Endodermal cell (in vitro differentiated cells): Measurements from ENCODE around the gene INPP4A. TPM values are rescaled to one million over a fixed set of nuclear protein-coding genes. Genes with fewer than 3 reads are reported as not detected.

Experiments used
- DNase-seq: peaks from one replicate; pipeline ENCODE4 v3.0.0-alpha.2; 2017
- H3K27ac ChIP-seq: 2 replicates; pipeline ENCODE4 v1.5.1; 2013; ENCODE audit warnings: mild to moderate bottlenecking, low read depth, low read length, moderate library complexity
- H3K27me3 ChIP-seq: 2 replicates; pipeline ENCODE4 v1.6.1; 2013; ENCODE audit warnings: mild to moderate bottlenecking, low read length, moderate library complexity; ENCODE audit not compliant: insufficient read depth, control insufficient read depth, poor library complexity, severe bottlenecking
- H3K36me3 ChIP-seq: 2 replicates; pipeline ENCODE4 v1.7.0; 2013; ENCODE audit warnings: mild to moderate bottlenecking, low read length, moderate library complexity; ENCODE audit not compliant: control insufficient read depth, insufficient read depth
- H3K4me1 ChIP-seq: one replicate; pipeline ENCODE4 v1.7.0; 2013; ENCODE audit warnings: low read length; ENCODE audit not compliant: control insufficient read depth, insufficient read depth
- H3K4me3 ChIP-seq: 2 replicates; pipeline ENCODE4 v1.5.1; 2013; ENCODE audit warnings: mild to moderate bottlenecking, low read length, moderate library complexity
- H3K9ac ChIP-seq: 2 replicates; pipeline ENCODE4 v1.6.1; 2013; ENCODE audit warnings: mild to moderate bottlenecking, low read length, moderate library complexity; ENCODE audit not compliant: poor library complexity, severe bottlenecking; ENCODE audit errors: extremely low read depth
- H3K9me3 ChIP-seq: 2 replicates; pipeline ENCODE4 v1.6.1; 2013; ENCODE audit warnings: mild to moderate bottlenecking, low read length, moderate library complexity; ENCODE audit not compliant: control insufficient read depth
- H3K27ac Mint-ChIP-seq: 2 replicates; pipeline ENCODE4 v1.8.0; 2020; ENCODE audit warnings: mixed read lengths
- H3K27me3 Mint-ChIP-seq: 2 replicates; pipeline ENCODE4 v1.8.0; 2021; ENCODE audit warnings: mild to moderate bottlenecking, mixed read lengths; ENCODE audit not compliant: insufficient read depth
- H3K36me3 Mint-ChIP-seq: 2 replicates; pipeline ENCODE4 v1.8.0; 2020; ENCODE audit warnings: low read depth, mixed read lengths
- H3K4me1 Mint-ChIP-seq: 2 replicates; pipeline ENCODE4 v1.8.0; 2020; ENCODE audit warnings: mixed read lengths
- H3K4me3 Mint-ChIP-seq: 2 replicates; pipeline ENCODE4 v1.8.0; 2020; ENCODE audit warnings: mild to moderate bottlenecking, moderate library complexity, mixed read lengths
- H3K9me3 Mint-ChIP-seq: 2 replicates; pipeline ENCODE4 v1.8.0; 2020; ENCODE audit warnings: mild to moderate bottlenecking, mixed read lengths
- WGBS, 2 experiments: methylation state at CpG; one replicate each; pipeline versions ENCODE4 v1.1.5 to v1.1.7; 2013; ENCODE audit warnings: missing lambda C conversion rate in 2 of 2, mixed read lengths in 1 of 2; ENCODE audit not compliant: insufficient coverage in 1 of 2, insufficient read length in 1 of 2; 5-methylcytosine and 5-hydroxymethylcytosine counted together
- total RNA-seq, 2 donors: library from RNA; stranded (reverse); fragmentation: NEBNext Ultra II Directional in 1 of 2; extraction: Animal tissue kit (Norgen Biotek cat#: 25700) in 1 of 2; gene quantifications; 2 replicates in 1 of 2; 3 replicates in 1 of 2; pipeline ENCODE4 v1.2.1, GENCODE V29; 2021
- TF ChIP-seq, protein P1 (sequence below): fragments of 200-600 bp; sonication (generic); conservative IDR thresholded peaks from 2 replicates; pipeline ENCODE4 v1.5.0; 2021; ENCODE audit warnings: antibody characterized with exemption, mild to moderate bottlenecking

The INPP4A gene
- total RNA-seq, 2 donors from 2014 or later: 84.9 to 94.2 TPM

DNA sequence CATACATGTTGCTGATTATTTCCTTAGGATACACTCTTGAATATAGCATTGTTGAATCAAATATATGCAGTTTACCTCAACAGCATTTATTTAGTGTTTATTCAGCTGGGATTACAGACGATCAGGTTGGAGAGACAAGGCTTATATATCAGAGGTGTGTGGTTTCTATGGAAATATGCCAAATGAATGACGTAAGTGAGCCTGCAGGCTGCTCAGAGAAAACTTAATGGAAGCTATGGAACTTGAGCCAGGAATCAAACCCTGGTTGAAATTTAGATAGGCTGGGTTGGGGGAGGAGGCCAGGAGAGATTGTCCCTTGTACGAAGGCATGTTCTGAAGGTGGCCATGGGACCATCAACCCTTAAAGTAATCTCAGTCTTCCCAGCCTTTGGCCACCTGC is 79.5 kb downstream of the INPP4A start:
- Mint-ChIP-seq H3K36me3 (peaks cover 70% of the 10 kb centered on the region), H3K9me3 (peaks cover 33% of the 10 kb centered on the region), H3K4me3 (no peak overlapping the region), H3K27ac (no peak overlapping the region), H3K27me3 (no peaks in the 10 kb centered on the region), H3K4me1 (peaks cover 8% of the 10 kb centered on the region)
- DNase-seq: no peak
- 92 to 97% methylated on average over 2 to 3 of the region's 3 CpGs for WGBS, 2 experiments
- H3K4me3 ChIP-seq: no peak overlapping the region
- no peak overlapping the region for H3K9ac ChIP-seq
- H3K9me3 ChIP-seq: peaks cover 56% of the 10 kb centered on the region
- no peaks in the 10 kb centered on the region for H3K27me3 ChIP-seq
- H3K27ac ChIP-seq: no peak overlapping the region
- peaks cover 91% of the 10 kb centered on the region for H3K36me3 ChIP-seq
- TF ChIP-seq, protein P1, sequence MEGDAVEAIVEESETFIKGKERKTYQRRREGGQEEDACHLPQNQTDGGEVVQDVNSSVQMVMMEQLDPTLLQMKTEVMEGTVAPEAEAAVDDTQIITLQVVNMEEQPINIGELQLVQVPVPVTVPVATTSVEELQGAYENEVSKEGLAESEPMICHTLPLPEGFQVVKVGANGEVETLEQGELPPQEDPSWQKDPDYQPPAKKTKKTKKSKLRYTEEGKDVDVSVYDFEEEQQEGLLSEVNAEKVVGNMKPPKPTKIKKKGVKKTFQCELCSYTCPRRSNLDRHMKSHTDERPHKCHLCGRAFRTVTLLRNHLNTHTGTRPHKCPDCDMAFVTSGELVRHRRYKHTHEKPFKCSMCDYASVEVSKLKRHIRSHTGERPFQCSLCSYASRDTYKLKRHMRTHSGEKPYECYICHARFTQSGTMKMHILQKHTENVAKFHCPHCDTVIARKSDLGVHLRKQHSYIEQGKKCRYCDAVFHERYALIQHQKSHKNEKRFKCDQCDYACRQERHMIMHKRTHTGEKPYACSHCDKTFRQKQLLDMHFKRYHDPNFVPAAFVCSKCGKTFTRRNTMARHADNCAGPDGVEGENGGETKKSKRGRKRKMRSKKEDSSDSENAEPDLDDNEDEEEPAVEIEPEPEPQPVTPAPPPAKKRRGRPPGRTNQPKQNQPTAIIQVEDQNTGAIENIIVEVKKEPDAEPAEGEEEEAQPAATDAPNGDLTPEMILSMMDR: no peak
- H3K4me1 ChIP-seq: no peaks in the 10 kb centered on the region

DNA sequence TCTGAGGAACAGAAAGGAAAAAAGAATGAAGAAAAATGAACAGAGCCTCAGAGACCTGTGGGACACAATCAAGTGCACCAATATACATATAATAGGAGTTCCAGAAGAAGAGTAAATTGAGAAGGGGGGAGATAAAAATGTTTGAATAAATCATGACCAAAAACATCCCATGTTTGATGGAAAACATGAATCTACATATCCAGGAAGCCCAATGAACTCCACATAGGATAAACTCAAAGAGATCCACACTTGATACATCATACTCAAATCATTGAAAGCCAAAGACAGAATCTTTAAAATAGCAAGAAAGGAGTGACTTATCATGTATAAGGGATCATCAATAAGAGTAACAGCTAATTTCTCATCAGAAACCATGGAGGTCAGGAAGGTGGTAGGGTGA is 83.7 kb downstream of the INPP4A start:
- Mint-ChIP-seq H3K27ac (no peak overlapping the region), H3K9me3 (peaks cover 33% of the 10 kb centered on the region), H3K36me3 (peaks cover 54% of the 10 kb centered on the region), H3K4me1 (peaks cover 7% of the 10 kb centered on the region), H3K27me3 (no peaks in the 10 kb centered on the region), H3K4me3 (no peak overlapping the region)
- DNase-seq: no peak
- no peak overlapping the region for H3K4me3 ChIP-seq
- no peaks in the 10 kb centered on the region for H3K4me1 ChIP-seq
- H3K9ac ChIP-seq: no peak overlapping the region
- TF ChIP-seq, protein P1: no peak
- H3K27ac ChIP-seq: no peak overlapping the region
- H3K36me3 ChIP-seq: peaks cover 83% of the 10 kb centered on the region
- H3K9me3 ChIP-seq: peaks cover 49% of the 10 kb centered on the region
- H3K27me3 ChIP-seq: no peaks in the 10 kb centered on the region

DNA sequence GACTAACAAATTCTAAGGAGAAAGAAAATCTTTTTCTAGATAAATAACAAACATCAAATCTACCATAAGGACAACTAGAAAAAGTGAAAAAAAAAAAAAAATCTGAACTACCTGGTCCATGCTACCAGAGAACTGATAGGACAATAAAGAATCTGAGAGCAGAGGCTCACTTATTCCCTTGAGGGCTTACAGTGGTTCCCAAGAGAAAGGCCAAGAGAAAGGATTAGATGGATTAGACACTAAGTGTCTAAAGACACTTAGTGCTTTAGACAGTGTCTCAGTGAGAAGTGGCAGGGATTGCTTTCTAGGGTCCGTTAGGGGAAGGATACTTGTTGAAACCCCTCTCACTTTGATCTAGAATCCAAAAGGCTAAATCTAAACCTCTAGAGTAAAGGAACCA is 85.5 kb downstream of the INPP4A start:
- Histone ChIP-seq H3K36me3 (peaks cover 83% of the 10 kb centered on the region), H3K27me3 (no peaks in the 10 kb centered on the region), H3K9me3 (peaks cover 35% of the 10 kb centered on the region), H3K4me3 (no peak overlapping the region), H3K27ac (no peak overlapping the region), H3K9ac (no peak overlapping the region), H3K4me1 (no peaks in the 10 kb centered on the region)
- peaks cover 32% of the 10 kb centered on the region for H3K9me3 Mint-ChIP-seq
- TF ChIP-seq, protein P1: no peak
- no peaks in the 10 kb centered on the region for H3K4me1 Mint-ChIP-seq
- no peak overlapping the region for H3K27ac Mint-ChIP-seq
- DNase-seq: no peak
- no peak overlapping the region for H3K4me3 Mint-ChIP-seq
- H3K36me3 Mint-ChIP-seq: peaks cover 54% of the 10 kb centered on the region
- whole genome bisulfite sequencing, 2 experiments: 89% methylated on average over 1 of the region's 1 CpG; no CpG with 5 or more reads in 1 of the 2 experiments
- no peaks in the 10 kb centered on the region for H3K27me3 Mint-ChIP-seq
